Measurements from ENCODE around the gene OGN.

GRCh38 chr9:92349771-92350739 is 54.3 kb downstream of the OGN start:
- no peak for TF ChIP-seq POLR2AphosphoS5 (IDR thresholded peaks at IDR 0.05; ENCODE audit: low read depth, low read length)
- TF ChIP-seq POLR2A (IDR thresholded peaks at IDR 0.05; ENCODE audit: low read depth, low read length) = no peak

Measured in GM12892 (cell line).